Esophagus squamous epithelium (tissue), 5 donors: ENCODE results near the gene ZFPM1. TPM values are rescaled to one million over a fixed set of nuclear protein-coding genes. Genes with fewer than 3 reads are reported as not detected.

Experiments
- DNase-seq: peaks from one replicate; lab custom pipeline; 2025; lab: John Stamatoyannopoulos, UW
- H3K27ac ChIP-seq, 4 donors: fragments of 200-600 bp; sonication (generic); one replicate each; pipeline ENCODE4 v1.5.1; 2016 to 2019; ENCODE audit warnings: mild to moderate bottlenecking in 1 of 4
- H3K27me3 ChIP-seq, 4 donors: fragments of 200-600 bp; sonication (generic); 1 replicate in 3 of 4; 2 replicates in 1 of 4; pipeline versions ENCODE4 v1.5.1 to v1.6.0; 2017 to 2021; ENCODE audit warnings: antibody characterized with exemption in 1 of 4
- H3K36me3 ChIP-seq, 3 donors: fragments of 200-600 bp; sonication (generic); one replicate each; pipeline ENCODE4 v1.5.1; 2016 to 2019
- H3K4me1 ChIP-seq, 3 donors: fragments of 200-600 bp; sonication (generic); one replicate each; pipeline ENCODE4 v1.5.1; 2017 to 2019
- H3K4me3 ChIP-seq, 4 donors: fragments of 200-600 bp; sonication (generic); 1 replicate in 3 of 4; 2 replicates in 1 of 4; pipeline ENCODE4 v1.5.1; 2016 to 2019; ENCODE audit warnings: mild to moderate bottlenecking in 2 of 4, moderate library complexity in 1 of 4
- H3K9me3 ChIP-seq, 3 donors: fragments of 200-600 bp; sonication (generic); one replicate each; pipeline ENCODE4 v1.5.1; 2016 to 2019
- CTCF ChIP-seq, 6 experiments: fragments of 450-650 bp in 4 of 6; fragments of 200-600 bp in 2 of 6; sonication (generic) in 2 of 6; IDR thresholded peaks; one replicate each; pipeline ENCODE4 v1.5.1; 2016 to 2019; ENCODE audit warnings: antibody characterized with exemption in 6 of 6, mild to moderate bottlenecking in 4 of 6, moderate library complexity in 4 of 6
- POLR2A ChIP-seq, 4 donors: fragments of 450-650 bp; IDR thresholded peaks; one replicate each; pipeline ENCODE4 v1.6.1; 2017; ENCODE audit warnings: antibody characterized with exemption in 4 of 4, mild to moderate bottlenecking in 4 of 4, moderate library complexity in 3 of 4
- WGBS, 2 donors: methylation state at CpG; one replicate each; pipeline ENCODE4 v1.1.5; 2018; 5-methylcytosine and 5-hydroxymethylcytosine counted together
- intact Hi-C: fragments of 100-400 bp; cut with DNase I; formaldehyde crosslinking; loops from one replicate; pipeline ENCODE4 v1.15.0; 2022
- total RNA-seq, 4 donors: library from RNA; depleted of rRNA; stranded (reverse); fragments of >200 nt; gene quantifications; one replicate each; pipeline ENCODE4 v1.1.0, GENCODE V29; 2016
- donor health status: DM: yes; HTN: yes; CAD: no.

ZFPM1 gene
- 1 to 10 TPM in 3 of 4 donors, under 1 TPM in 1; 0.67 to 1.7 (median 1.2) TPM for total RNA-seq

- peaks cover 13 to 44% (median 29%) of the 10 kb centered on the region in 3 donors for H3K4me1 ChIP-seq
- H3K4me3 ChIP-seq: peak within 1 kb of the TSS; percentile 39 to 82 (median 60)
- DNase-seq: no peak
- no peaks in the 10 kb centered on the region for H3K36me3 ChIP-seq
- TF ChIP-seq CTCF (IDR thresholded peaks at IDR 0.05) (no peak), POLR2A (IDR thresholded peaks at IDR 0.05) (peak in 1 of 4 donors; percentile 64)
- H3K27me3 ChIP-seq: peaks cover 0 to 32% (median 0%) of the 10 kb centered on the region in 4 donors
- WGBS, 2 donors: no CpG with 5 or more reads among the region's 57 CpGs
- intact Hi-C loops: no loop called here
- H3K9me3 ChIP-seq: no peaks in the 10 kb centered on the region
- peak within 1 kb of the TSS; percentile 72 to 90 (median 86) for H3K27ac ChIP-seq
Observed at GRCh38 chr16:88453217-88453531, at the start of gene ZFPM1. Gene ZFPM1, plus strand, starts transcription at chr16:88453280. Its CDS starts 359 bp downstream, at chr16:88453639.

- WGBS, 2 donors: 59 to 76% methylated on average over 15 to 18 of the region's 22 CpGs
- H3K36me3 ChIP-seq: no peaks in the 10 kb centered on the region
- no peak overlapping the region for H3K4me3 ChIP-seq
- no peak for DNase-seq
- H3K4me1 ChIP-seq: peaks cover 0 to 16% (median 5%) of the 10 kb centered on the region in 3 donors
- no peak for TF ChIP-seq POLR2A (IDR thresholded peaks at IDR 0.05)
- TF ChIP-seq CTCF (IDR thresholded peaks at IDR 0.05): no peak
- intact Hi-C loops: no loop called here
- H3K27me3 ChIP-seq: peaks cover 0 to 46% (median 0%) of the 10 kb centered on the region in 4 donors
- no peaks in the 10 kb centered on the region for H3K9me3 ChIP-seq
- no peak overlapping the region for H3K27ac ChIP-seq
Observed at GRCh38 chr16:88403794-88404581, 49.1 kb upstream of the ZFPM1 start.

GRCh38 chr16:88404769-88405168 lies 48.3 kb upstream of the ZFPM1 start:
- intact Hi-C loops: no loop called here
- no peaks in the 10 kb centered on the region for H3K36me3 ChIP-seq
- H3K4me3 ChIP-seq: no peak overlapping the region
- WGBS, 2 donors: 81 to 89% methylated on average over 5 to 6 of the region's 6 CpGs
- no peak for DNase-seq
- no peak overlapping the region for H3K27ac ChIP-seq
- TF ChIP-seq CTCF (IDR thresholded peaks at IDR 0.05) (no peak), POLR2A (IDR thresholded peaks at IDR 0.05) (no peak)
- H3K9me3 ChIP-seq: no peaks in the 10 kb centered on the region
- H3K4me1 ChIP-seq: peaks cover 0 to 16% (median 5%) of the 10 kb centered on the region in 3 donors
- peaks cover 0 to 49% (median 0%) of the 10 kb centered on the region in 4 donors for H3K27me3 ChIP-seq

- Histone ChIP-seq H3K4me3 (peak overlapping the region in 1 of 4 donors; percentile 40), H3K27me3 (peaks cover 0 to 49% (median 0%) of the 10 kb centered on the region in 4 donors), H3K9me3 (no peaks in the 10 kb centered on the region), H3K36me3 (no peaks in the 10 kb centered on the region), H3K4me1 (peaks cover 0 to 16% (median 5%) of the 10 kb centered on the region in 3 donors), H3K27ac (no peak overlapping the region)
- no peak for TF ChIP-seq POLR2A (IDR thresholded peaks at IDR 0.05)
- 46 to 50% methylated on average over 4 to 6 of the region's 29 CpGs for WGBS, 2 donors
- DNase-seq: no peak
- intact Hi-C loops: no loop called here
Observed at GRCh38 chr16:88405216-88406060, 47.6 kb upstream of the ZFPM1 start.

- DNase-seq: no peak
- 39 to 52% methylated on average over 18 to 21 of the region's 39 CpGs for WGBS, 2 donors
- Histone ChIP-seq H3K36me3 (no peaks in the 10 kb centered on the region), H3K27ac (no peak overlapping the region), H3K4me3 (peak overlapping the region in 1 of 4 donors; percentile 40), H3K9me3 (no peaks in the 10 kb centered on the region), H3K27me3 (peaks cover 0 to 49% (median 0%) of the 10 kb centered on the region in 4 donors), H3K4me1 (peaks cover 0 to 16% (median 5%) of the 10 kb centered on the region in 3 donors)
- intact Hi-C loops: no loop called here
- TF ChIP-seq CTCF (IDR thresholded peaks at IDR 0.05) (no peak), POLR2A (IDR thresholded peaks at IDR 0.05) (no peak)
Observed at GRCh38 chr16:88406096-88407041, 46.7 kb upstream of the ZFPM1 start.
